Measurements from ENCODE around the gene UGGT1. TPM values are rescaled to one million over a fixed set of nuclear protein-coding genes. Genes with fewer than 3 reads are reported as not detected.

The UGGT1 gene
- total RNA-seq, 1 donor from 2014 or later, result 102 TPM

- Mint-ChIP-seq H3K4me3 (ENCODE audit: unreplicated experiment) (no peak overlapping the region), H3K4me1 (ENCODE audit: unreplicated experiment) (no peaks in the 10 kb centered on the region), H3K27me3 (ENCODE audit: unreplicated experiment) (no peaks in the 10 kb centered on the region), H3K9me3 (ENCODE audit: unreplicated experiment) (no peaks in the 10 kb centered on the region), H3K36me3 (ENCODE audit: low read depth, unreplicated experiment) (peaks cover 10% of the 10 kb centered on the region), H3K27ac (ENCODE audit: unreplicated experiment) (no peak overlapping the region)
- no peak for TF ChIP-seq CTCF (IDR thresholded peaks at IDR 0.05; ENCODE audit: unreplicated experiment)
- no peak for DNase-seq (ENCODE audit: low spot score)
Measured at GRCh38 chr2:128158176-128158575, 67.2 kb downstream of the UGGT1 start.

- Mint-ChIP-seq H3K9me3 (ENCODE audit: unreplicated experiment) (no peaks in the 10 kb centered on the region), H3K27me3 (ENCODE audit: unreplicated experiment) (no peaks in the 10 kb centered on the region), H3K36me3 (ENCODE audit: low read depth, unreplicated experiment) (peaks cover 9% of the 10 kb centered on the region), H3K27ac (ENCODE audit: unreplicated experiment) (no peak overlapping the region), H3K4me1 (ENCODE audit: unreplicated experiment) (no peaks in the 10 kb centered on the region), H3K4me3 (ENCODE audit: unreplicated experiment) (no peak overlapping the region)
- no peak for DNase-seq (ENCODE audit: low spot score)
- no peak for TF ChIP-seq CTCF (IDR thresholded peaks at IDR 0.05; ENCODE audit: unreplicated experiment)
Measured at GRCh38 chr2:128159437-128159836, 68.4 kb downstream of the UGGT1 start.

- DNase-seq (ENCODE audit: low spot score), result no peak
- no peaks in the 10 kb centered on the region for H3K4me1 Mint-ChIP-seq (ENCODE audit: unreplicated experiment)
- H3K27ac Mint-ChIP-seq (ENCODE audit: unreplicated experiment), result no peak overlapping the region
- peaks cover 7% of the 10 kb centered on the region for H3K36me3 Mint-ChIP-seq (ENCODE audit: low read depth, unreplicated experiment)
- no peak for TF ChIP-seq CTCF (IDR thresholded peaks at IDR 0.05; ENCODE audit: unreplicated experiment)
- no peak overlapping the region for H3K4me3 Mint-ChIP-seq (ENCODE audit: unreplicated experiment)
- H3K9me3 Mint-ChIP-seq (ENCODE audit: unreplicated experiment), result no peaks in the 10 kb centered on the region
- no peaks in the 10 kb centered on the region for H3K27me3 Mint-ChIP-seq (ENCODE audit: unreplicated experiment)
Measured at GRCh38 chr2:128160616-128161275, 69.7 kb downstream of the UGGT1 start.

GRCh38 chr2:128162266-128162665, 71.3 kb downstream of the UGGT1 start:
- Mint-ChIP-seq H3K36me3 (ENCODE audit: low read depth, unreplicated experiment) (peaks cover 3% of the 10 kb centered on the region), H3K27me3 (ENCODE audit: unreplicated experiment) (no peaks in the 10 kb centered on the region), H3K27ac (ENCODE audit: unreplicated experiment) (no peak overlapping the region), H3K4me3 (ENCODE audit: unreplicated experiment) (no peak overlapping the region), H3K4me1 (ENCODE audit: unreplicated experiment) (no peaks in the 10 kb centered on the region), H3K9me3 (ENCODE audit: unreplicated experiment) (no peaks in the 10 kb centered on the region)
- no peak for TF ChIP-seq CTCF (IDR thresholded peaks at IDR 0.05; ENCODE audit: unreplicated experiment)
- DNase-seq (ENCODE audit: low spot score), result no peak

- Mint-ChIP-seq H3K9me3 (ENCODE audit: unreplicated experiment) (no peaks in the 10 kb centered on the region), H3K27ac (ENCODE audit: unreplicated experiment) (no peak overlapping the region), H3K4me3 (ENCODE audit: unreplicated experiment) (no peak overlapping the region), H3K4me1 (ENCODE audit: unreplicated experiment) (peaks cover 6% of the 10 kb centered on the region), H3K27me3 (ENCODE audit: unreplicated experiment) (no peaks in the 10 kb centered on the region), H3K36me3 (ENCODE audit: low read depth, unreplicated experiment) (no peaks in the 10 kb centered on the region)
- DNase-seq (ENCODE audit: low spot score), result no peak
- no peak for TF ChIP-seq CTCF (IDR thresholded peaks at IDR 0.05; ENCODE audit: unreplicated experiment)
Measured at GRCh38 chr2:128164311-128164710, 73.3 kb downstream of the UGGT1 start.
